GM04504 (cell line): ENCODE measurements around the gene ABI3.

Experiments
- DNase-seq: peaks from one replicate; pipeline ENCODE4 v3.0.0-alpha.2; 2012; ENCODE audit warnings: low read depth

Gene ABI3

DNA sequence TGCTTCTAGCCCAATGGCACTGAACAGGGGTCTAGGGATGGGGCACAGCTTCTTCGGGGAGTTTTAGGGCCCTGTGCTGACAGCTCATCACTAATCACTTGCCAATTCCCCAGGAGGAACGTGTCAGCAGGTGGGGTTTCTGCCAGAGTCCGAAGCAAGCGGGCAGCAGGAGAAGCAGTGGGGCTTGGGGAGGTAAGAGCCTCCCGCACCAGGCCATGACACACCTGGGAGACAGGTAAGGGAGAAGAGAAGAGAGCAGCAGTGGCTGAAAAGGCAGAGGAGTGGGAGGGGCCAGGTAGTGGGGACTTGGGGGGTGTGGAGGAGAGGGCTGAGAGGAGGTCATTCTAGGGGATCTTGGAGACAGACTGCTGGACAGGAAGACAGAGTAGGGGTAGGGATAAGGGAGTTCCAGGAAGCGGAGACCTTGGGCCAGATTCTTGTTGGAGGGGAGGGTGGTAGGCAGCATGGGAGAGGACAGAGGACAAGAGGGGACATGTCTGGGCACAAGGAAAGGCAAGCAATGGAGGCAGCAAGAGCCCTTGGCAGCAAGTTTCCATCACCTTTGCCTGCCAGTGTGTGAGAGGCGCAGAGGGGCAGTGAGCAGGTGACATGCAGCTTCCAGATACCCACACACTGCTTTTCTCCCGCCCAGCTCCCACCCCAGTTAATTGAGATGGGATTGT is 15.2 kb downstream of the ABI3 start:
- no peak for DNase-seq

DNA sequence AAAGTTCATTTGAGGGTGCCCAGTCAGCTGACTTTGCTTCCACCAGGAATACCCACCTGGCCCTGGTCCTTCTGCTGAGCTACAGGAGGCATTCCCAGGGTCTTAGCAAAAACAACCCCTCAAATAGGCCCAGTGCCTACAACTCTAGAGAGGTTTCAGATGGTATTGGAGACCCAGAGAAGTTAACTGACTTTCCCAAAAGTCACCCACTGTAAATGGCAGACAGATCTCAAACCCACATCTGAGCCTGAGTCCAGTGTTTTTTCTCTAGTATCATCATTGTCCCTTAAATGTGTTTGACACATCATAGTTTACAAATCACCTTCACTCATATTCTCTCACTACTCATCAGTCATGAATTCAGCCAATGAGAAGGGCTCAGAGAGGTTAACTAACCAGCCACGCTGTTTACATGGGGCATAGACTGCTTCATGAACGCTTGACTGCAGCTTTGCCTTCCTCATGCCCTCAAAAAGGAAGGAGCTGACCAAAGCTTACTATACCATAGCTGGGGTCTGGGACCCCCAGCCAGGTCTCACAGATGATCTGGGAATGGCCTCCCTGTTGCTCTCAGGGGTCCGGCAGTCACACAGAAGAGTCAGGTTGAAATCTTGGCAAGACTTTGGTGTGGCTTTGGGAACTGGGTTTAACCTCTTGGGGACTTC is 16.4 kb downstream of the ABI3 start:
- no peak for DNase-seq

DNA sequence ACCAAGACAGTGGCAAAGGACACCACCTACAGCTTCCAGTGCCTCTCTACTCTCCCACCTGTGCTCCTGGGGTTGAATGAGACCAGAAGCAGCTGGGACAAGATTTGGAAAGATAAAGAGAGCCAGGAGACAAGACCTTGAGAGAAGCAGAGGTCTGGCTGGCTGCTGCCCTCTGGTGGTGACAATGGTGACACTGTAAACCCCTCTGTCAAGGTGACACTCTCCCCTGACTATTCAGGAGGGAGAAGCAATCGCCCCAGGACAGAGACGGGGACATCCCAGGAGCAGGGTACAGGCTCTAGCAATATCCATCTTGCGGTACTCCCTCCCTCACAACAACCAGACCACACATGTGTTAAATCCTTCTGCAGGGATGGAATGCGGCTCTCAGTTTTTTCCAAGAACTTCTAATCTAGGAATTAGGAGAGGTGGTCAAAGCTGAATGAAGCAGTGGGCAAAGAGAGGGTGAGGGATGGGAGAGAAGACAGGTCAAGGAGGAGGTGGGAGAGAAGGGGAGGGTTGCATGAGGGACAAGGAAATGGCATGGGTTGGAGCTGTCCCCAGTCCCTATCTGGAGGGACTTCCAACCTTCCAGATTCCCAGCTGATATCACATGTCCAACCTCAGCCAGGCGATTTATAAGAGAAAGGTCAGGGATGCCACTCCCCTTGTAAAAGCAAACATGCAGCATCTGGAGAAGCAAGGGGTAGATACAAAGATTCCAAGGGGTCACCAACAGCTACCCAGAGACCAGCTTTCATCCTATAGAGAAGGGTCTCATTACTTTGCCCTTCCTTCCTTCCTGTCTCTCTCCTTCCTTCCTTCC is 17.1 kb downstream of the ABI3 start:
- no peak for DNase-seq

DNA sequence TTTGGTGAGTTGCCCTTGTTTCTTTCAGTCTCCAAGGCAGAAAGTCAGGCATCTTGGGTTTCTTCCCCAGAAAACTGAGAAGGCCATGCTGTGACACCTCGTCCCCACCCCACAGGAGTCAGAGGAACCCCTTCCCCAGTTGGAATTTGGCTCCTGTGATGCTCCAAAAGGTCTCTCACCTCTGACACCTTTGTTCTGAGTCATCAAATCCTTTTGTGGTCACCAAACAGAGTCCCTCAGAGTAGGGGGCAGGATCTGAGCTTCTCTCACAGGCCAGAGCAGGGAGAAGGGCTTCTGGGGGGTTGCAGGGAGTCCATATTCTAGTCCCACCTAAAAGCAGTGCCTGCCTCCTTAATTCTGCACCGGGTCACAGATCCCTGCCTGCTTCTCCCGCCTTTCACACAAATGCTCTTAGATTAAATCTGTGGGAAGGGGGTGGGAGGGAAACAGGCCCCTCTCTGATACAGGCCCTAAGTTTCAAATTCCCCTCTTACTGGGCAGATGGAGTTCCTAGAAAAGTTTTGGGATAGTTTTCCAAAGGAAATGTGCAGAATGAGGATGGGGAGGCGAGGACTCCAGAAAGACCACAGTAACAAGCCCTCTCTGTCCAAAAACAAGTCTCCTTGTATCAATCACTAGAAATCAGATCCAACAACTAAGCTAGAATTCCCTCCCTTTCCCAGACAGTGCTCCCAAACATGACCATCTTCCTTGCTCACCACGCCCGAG is 18.7 kb downstream of the ABI3 start:
- DNase-seq = no peak

DNA sequence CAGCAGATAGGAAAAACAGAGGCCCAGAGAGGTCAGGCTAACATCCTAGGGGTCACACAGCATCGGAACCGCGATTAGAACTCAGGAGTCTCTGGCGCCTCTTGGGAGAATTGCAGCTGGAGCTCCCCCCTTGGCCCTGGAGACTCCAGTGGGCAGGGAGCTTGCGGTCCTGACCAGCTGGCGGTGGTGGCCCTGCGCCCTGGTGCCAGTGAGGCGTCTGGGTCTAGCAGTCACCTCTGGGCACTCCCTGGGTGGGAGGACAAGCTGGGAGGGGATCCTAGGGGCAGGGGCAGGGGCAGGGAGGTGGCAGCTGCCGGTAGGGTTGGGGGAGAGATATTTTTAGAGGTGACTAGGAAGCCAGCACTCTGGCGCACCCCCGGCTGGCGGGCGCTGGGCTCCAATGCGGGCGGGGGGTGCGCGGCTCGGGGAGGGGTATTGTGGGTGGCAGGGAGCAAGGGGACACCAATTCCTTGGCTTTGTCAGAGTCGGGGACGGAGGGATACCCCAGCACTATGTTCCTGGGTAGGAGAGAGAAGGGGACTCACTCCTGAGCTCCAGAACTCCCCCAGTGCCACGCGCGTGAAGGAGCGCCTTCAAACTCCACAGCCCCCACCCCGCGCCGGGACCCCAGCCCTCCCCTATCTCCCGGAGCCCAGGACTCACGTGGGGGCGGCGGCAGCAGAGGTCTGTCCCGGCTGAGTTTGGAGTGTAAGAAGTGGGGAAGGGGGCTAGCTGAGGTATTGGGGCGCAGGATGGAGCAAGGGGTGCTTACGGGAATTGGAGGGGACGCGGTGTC is 19.5 kb downstream of the ABI3 start:
- no peak for DNase-seq

DNA sequence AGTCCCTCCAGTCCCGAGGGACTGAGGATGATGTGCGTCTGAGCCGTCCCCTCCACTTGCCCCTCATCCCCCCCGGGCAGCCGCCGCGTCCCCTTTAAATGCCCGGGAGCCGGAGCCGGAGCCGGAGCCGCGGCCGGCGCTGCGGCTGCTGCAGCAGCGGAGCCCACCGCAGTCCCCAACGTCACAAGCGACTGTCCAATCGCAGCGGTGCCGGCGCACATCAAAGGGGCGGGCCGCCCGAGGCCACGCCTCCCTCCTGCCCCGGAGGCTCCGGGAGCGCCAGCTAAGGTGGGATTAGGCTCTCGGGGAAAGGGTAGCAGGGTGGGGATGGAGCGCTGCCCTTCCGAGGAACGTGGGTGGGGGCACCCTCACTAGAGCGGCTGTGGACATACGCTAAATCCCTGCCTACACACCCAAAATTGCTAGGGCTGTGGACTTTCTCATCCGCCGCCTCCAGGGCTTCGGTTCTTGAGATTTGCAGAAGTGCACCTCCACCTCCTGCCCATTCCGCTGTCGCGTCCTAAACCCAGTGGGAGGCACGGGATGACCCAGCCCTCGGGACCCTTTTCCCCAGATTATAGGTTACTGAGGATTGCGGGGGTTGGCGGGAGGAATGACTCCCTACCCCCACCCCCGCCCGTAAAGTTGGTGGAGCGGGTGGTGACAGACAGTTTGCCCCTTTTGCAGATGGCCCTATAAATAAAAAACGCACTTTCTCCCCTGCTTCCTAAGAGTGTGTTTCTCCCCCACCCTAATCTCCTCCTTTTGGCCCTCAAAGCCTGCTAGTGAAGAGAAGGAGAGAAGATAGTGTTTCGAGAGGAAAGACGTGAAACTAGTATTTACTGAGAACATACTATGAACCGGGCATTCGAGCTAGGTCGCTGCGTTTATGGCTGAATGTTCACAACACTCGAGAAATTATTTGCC is 20.4 kb downstream of the ABI3 start, which contains the start of gene PHOSPHO1:
TSS of gene PHOSPHO1 (minus strand) at position 152 of the 927 bp plus-strand sequence. CDS start 4,096 bp downstream, outside the sequence.
- no peak for DNase-seq

DNA sequence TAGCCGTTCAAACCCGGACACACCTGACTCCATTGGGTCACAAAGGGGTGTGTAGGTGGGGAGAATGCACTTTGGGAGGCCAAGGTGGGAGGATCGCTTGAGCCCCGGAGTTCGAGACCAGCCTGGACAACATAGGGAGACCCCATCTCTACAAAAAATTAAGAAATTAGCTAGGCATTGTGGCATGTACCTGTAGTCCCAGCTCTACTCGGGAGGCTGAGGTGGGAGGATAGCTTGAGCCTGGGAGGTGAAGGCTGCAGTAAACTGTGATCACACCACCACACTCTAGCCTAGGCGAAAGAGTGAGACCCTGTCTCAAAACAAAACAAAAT is 21.0 kb downstream of the ABI3 start:
- no peak for DNase-seq

DNA sequence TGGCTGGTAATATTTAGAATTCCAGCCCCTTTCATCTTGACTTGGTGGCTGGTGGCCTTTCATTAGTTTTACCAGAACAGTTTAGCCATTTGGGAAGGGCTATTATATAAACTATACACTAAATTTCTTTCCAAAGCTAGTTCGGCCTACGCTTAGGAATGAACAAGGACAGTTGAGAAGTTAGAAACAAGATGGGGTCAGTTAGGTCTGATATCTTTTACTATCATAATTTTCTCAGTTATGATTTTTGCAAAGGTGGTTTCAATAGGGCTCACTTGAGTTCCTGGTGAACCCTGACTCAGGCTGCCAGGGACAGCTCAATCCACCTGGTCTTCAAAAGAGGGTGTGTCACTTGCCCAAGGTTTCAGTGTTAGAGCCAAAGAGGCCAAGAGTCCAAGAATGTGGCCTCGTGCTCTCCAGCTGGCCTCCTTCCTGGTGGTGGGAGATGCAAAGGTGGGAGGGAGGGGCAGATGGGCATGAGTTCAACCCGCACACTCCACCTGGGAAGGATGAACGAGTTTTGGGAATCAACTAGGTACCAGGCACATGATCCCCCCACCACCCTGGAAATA is 24.1 kb downstream of the ABI3 start:
- no peak for DNase-seq

DNA sequence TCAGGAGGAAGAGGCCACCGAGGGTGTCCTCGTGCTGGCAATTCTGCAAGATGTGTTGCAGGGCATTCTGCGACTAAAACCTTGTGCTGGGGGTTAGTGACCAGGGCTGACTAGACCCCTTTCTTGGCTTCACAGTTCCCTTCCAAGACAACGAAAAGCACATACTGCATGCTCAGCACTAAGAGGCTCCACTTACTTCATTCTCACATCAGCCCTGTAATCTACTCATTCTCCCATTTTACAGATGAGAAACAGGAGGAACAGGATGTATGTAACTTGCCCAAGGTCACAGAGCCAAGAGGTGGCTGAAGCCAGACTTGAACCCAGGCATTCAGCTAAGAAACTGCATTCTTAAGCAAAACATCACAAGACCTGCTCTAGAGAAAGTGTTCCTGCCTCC is 25.4 kb downstream of the ABI3 start:
- DNase-seq = no peak

DNA sequence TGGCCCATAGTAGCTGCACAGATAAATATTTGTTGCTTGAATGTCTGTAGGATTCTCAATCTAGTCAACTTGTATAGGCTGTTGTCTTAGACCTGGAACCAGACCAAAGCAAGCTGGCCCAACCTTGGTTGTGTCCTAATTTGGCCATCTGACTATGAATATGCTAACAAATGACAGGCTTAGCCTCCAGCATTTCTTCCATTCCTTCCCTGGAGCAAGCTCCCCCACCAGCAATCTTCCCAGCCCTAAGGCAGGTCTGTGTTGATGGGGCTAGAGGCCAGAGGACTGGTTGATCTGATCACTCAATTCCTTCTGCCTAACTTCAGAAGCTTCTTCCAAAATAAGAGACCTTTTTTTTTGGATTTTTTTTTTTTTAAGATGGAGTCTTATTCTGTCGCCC is 29.5 kb downstream of the ABI3 start:
- no peak for DNase-seq

DNA sequence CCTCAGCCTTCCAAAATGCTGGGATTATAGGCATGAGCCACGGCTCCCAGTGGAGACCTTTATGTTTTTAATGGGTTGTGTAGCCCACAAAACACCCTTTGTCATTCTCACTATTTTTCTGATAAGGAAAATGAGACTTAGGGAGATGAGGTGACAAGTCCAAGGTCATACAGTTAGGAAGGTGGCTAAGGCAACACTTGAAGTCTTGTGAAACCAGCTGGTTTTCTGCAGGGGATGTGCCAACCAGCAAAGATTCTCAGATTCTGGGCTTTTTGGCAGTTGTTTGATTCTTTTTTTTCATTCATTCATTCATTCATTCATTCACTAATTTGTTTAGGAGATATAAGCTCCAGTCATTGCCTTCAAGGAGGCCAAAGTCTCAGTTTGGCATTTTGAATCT is 30.1 kb downstream of the ABI3 start:
- DNase-seq = no peak

DNA sequence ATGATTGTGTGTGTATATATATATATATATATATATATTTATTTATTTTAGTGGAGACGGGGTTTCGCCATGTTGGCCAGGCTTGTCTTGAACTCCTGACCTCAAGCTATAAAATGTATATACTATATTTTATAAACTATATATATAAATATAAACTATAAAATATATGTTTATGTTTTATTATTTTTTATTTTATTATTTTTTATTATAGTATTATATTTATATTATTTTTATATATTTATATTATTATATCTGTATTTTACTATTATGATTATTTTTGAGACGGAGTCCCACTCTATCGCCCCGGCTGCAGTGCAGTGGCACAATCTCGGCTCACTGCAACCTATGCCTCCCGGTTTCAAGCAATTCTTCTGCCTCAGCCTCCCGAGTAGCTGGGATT is 30.5 kb downstream of the ABI3 start:
- DNase-seq = no peak

DNA sequence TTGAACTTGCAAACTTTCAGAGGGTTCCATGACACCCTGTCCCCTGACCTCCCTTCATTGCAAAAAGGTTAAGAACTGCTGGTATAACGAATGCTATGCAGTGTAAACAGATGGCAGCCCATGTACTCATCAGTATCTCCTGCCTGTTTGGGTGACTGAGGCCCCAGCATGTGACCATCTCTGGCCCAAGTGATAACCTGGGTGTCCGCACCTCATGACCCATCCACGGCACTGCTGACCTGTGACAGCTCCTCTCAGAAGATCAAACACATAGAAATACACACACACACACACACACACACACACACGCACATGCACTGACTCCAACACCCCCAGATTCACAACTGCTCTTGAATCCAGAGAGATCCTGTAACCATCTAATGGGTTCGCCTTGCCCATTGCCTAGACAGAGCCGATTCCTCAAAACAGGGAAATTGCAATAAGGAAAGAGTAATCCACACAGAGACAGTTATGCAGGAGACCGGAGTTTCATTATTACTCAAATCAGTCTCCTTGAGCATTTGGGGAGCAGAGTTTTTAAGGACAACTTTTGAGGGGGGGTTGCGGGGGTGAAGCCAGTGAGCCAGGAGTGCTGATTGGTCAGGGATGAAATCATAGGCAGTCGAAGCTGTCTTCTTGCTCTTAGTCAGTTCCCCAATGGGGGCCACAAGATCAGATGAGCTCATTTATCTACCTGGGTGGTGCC is 31.3 kb downstream of the ABI3 start:
- DNase-seq = no peak

DNA sequence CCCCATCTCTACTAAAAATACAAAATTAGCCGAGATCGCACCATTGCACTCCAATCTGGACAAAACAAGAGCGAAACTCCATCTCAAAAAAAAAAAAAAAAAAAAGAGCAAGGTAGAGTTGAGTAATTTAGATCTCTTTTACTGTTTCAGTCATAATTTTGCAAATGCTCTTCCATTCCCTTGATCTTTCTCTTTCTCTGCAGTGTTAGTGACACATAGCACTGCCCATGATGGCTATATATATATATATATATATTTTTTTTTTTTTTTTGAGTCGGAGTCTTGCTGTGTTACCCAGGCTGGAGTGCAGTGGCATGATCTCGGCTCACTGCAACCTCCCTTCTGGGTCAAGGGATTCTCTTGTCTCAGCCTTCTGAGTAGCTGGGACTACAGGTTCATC is 32.3 kb downstream of the ABI3 start:
- DNase-seq = no peak

DNA sequence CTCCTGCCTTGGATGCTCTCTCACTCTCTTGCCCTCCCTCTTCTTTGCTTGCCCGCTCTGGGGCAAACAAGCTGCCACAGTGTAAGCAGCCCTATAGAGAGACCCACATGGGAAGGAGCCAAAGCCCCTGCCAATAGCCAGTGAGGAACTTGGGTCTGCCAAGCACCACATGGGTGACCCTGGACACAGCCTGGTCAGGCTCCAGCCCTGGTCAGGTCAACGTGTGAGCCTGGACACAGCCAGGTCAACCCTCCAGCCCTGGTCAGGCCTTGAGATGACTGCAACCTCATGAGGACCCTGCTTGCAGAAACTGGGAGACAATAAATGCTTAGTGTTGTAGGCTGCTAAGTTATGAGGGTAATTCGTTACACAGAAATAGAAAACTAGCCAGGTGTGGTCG is 34.3 kb downstream of the ABI3 start:
- no peak for DNase-seq

DNA sequence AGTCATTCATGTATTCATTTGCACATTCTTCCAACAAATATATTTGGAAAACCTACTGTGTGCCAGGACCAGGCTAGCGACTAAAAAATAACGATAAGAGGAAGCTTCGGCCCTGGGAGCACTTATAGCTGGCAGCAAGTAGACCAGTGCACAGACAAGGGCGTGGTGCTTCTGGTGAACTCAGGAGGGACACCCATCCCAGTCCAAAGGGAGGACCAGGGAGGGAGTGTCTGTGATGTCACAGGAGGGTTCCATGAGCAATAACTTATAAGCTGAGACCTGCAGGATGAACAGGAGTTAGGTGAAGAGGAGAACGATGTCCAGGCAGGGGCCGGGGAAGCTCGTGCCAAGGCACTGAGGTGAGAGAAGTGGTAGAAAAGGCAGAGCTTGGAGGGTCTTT is 37.4 kb downstream of the ABI3 start:
- DNase-seq = no peak

DNA sequence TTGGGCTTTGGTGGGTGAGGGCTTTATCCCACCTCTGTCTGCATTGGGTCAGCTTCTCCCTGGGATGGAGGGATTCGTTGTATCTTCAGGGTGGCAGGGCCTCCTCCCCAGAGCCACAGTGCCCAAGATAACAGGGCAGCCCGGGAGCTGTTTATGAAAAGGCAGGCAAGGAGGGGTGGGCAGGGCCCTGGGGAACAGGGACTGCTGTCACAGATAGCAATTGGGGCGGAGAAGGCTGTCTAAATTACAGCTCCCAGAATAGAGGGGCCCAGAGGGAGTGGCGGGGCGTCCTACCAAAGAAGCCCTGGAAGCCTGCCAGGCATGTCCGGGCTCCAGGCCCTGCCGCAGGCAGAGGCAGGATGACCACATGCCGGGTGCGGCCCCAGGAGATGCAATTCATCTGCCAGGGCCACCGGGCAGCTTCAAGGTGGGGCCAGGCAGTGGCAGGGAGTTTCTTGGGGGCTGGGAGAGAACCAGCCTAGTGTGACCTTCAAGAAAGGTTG is 38.8 kb downstream of the ABI3 start:
- peak; percentile 10 for DNase-seq

DNA sequence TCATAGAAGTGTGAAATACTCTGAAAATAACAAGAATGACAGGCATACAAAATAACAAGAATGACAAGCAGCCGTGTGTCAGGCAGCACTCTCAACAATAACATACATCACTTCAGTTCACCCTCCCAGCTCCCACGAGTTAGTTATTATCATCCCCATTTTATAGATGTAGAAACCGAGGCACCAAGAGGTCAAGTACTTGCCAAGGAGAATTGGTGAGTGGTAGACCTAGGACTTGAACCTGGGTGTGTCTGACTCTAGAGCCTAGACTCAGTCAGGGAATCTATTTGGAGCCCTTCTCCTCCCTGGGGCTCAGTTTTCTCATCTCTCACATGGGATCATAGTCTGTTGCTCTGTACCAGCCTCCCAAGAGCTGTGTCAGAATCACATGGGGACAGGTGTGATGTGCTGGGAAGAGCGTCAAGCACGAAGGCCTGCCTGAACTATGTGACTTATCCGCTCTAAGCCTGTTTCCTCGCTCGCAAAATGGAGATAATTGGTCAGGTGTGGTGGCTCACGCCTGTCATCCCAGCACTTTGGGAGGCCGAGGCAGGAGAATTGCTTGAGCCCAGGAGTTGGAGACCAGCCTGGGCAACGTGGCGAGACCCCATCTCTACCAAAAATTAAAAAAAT is 39.5 kb downstream of the ABI3 start:
- no peak for DNase-seq

DNA sequence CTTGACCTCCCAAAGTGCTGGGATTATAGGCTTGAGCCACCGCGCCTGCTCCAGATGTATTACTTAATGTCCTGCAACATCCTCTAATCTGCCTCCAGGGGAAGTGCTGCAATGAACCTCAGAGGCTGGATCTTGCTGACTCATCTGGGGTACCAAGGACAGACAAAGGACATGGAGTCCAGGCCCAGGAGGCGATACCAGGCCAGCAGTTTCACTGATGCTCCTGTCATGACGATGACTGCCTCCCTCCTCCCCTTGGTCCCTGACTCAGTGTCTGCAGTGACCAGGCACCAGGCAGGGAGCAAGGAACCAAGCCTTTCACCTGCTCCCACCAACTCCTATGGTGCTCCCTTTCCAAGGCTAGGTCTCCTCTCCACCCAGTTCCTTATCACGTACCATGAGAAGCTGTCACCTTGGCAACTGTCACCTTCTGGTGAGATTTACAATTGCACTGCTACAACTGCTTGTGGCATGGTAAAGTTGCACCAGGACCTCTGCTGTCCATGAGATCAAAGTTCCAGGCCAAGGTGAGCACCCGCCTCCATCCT is 41.7 kb downstream of the ABI3 start:
- peak; percentile 17 for DNase-seq
